Smooth muscle cell of the brain vasculature (primary cell): ENCODE data around the gene SCAMP3.
"Not testable (repeated sequence)": the region's sequence is repeated elsewhere in the genome, so short reads cannot be mapped to it uniquely, and the experiment has no call there.

Experiments
- DNase-seq: peaks from one replicate; pipeline ENCODE4 v3.0.0-alpha.2; 2012; ENCODE audit warnings: low read depth, low spot score

The SCAMP3 gene

GRCh38 chr1:155261852-155262673, at the start of gene SCAMP3:
Gene SCAMP3, minus strand, starts transcription at chr1:155262360. Its CDS starts 209 bp downstream, at chr1:155262151.
- DNase-seq, result peak; percentile 97

- no peak for DNase-seq
Observed at GRCh38 chr1:155309423-155310021, 47.4 kb upstream of the SCAMP3 start.

- peak; percentile 97 for DNase-seq
Observed at GRCh38 chr1:155308493-155309422, 46.6 kb upstream of the SCAMP3 start, which contains the start of gene FDPS. Gene FDPS, plus strand, starts transcription at chr1:155308866. Its CDS starts 924 bp downstream, at chr1:155309790.

DNA sequence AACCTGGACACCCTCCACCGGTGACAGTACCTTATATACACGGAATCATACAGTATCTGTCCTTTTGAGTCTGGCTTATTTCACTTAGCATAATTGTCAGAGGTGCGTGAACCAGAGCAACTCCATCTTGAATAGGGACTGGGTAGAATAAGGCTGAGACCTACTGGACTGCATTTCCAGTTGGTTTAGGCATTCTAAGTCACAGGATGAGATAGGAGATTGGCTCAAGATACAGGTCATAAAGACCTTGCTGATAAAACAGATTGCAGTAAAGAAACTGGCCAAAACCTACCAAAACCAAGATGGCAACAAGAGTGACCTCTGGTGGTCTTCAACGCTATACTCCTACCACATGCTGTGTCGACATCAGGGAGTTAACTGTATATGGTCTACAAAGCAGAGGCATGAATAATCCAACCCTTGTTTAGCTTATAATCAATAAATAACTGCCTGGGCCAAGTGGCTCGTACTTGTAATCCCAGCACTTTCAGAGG, 45.1 kb upstream of the SCAMP3 start:
- DNase-seq, result no peak

- DNase-seq, result no peak
Observed at GRCh38 chr1:155305881-155306391, 43.8 kb upstream of the SCAMP3 start.

- DNase-seq, result no peak
Observed at GRCh38 chr1:155304558-155305063, 42.5 kb upstream of the SCAMP3 start.

DNA sequence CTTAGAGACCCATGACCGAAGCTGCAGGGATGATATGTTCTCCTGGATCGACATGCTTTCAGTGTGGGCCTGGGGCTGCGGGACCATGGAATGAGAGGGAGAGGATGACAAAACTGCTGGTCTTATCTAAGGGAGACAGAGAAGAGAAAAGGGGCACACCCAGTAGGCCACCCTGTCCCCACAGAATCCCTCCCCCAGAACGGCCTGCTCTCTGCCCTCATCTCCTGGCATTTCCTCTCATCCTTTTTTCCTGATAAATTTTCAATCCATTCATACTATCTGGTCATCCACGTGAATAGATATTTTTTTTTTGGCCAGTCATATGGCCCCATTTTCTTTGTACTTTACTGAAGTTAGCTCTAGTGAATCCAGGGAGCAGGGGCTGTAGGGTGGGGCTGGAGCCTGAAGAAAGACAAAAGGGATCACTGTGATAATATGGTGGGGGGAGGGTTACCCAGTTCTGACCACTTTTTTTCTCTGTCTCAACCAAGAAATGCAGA, 39.2 kb upstream of the SCAMP3 start, which contains the start of gene PKLR:
Gene PKLR, minus strand, starts transcription at position 97 of the 500 bp plus-strand sequence. Its CDS starts 43 bp downstream, at position 54.
- no peak for DNase-seq

DNA sequence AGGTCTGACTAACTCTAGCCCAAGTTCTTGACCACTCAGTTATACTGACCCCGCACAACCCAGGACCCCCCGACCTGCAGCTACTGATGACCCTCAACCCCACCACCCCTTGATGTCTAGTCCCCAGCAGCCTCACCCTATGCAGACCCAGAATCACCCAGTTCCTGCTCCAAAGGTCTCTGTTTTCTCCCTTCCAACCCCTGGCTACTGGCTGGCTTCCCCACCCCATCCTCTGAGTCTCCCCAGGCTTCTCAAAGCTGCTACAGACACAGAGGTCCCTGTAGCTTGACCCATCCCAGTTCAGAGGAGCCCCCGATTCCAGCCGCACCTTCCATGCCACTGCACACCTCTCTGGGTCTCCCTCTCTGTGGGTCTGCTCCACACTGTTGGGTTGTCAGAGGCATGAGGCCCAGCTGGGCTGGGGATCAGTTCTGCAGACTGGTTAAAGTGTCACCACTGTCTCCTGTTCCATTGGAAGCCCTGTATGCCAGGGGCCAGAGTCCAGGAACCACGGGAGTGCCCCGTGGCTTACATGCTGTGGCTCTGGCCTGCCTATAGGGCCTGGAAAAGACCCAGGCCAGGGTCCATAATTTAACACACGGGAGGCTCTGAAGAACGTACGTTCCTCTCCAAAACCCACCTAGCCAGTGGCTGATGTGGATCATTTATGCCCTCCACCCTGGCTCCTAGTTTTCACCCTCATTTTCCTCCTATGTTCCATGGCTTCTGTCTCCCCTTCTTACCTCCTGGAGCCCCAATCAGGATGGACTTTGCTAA, 38.6 kb upstream of the SCAMP3 start:
- no peak for DNase-seq

GRCh38 chr1:155300024-155300423, 37.9 kb upstream of the SCAMP3 start:
- no peak for DNase-seq

DNA sequence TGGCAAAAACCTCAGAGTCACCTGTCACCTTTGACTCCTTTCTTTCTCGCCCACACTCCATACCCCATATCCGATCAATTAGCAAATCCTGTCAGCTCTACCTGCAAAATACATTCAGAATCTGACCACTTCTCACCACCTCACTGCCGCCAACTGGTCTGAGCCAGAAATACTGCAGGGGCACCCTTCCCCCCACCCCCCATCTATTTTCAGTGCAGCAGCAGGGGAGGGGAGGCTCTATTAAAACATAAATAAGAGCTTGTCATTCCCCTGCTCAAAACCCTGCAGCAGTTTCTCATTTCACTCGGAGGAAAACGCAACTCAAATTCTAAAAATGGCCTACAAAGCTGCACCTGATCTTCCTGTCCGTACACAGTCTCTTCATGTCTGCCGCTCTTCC, 35.2 kb upstream of the SCAMP3 start:
- no peak for DNase-seq

DNA sequence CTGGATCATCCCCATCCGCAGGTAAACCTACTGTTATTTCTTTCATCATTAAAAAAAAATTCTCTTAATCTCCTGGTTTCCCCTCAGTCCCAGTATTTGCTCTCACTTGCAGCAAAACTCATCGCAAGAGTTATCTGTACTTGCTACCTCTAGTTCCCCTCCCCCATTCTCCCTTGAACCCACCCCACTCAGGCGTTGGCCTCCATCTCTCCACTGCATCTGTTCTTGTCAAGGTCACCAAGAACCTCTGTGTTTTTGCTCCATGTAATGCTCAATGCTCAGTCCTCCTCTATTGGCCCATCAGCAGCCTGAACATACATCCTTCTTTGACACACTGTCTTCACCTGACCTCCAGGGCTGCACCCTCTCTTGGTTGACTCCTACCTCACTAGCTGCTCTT, 34.5 kb upstream of the SCAMP3 start:
- DNase-seq, result no peak

- DNase-seq, result no peak
Observed at GRCh38 chr1:155295942-155296267, 33.7 kb upstream of the SCAMP3 start.

- no peak for DNase-seq
Observed at GRCh38 chr1:155295183-155295941, 33.2 kb upstream of the SCAMP3 start.

DNA sequence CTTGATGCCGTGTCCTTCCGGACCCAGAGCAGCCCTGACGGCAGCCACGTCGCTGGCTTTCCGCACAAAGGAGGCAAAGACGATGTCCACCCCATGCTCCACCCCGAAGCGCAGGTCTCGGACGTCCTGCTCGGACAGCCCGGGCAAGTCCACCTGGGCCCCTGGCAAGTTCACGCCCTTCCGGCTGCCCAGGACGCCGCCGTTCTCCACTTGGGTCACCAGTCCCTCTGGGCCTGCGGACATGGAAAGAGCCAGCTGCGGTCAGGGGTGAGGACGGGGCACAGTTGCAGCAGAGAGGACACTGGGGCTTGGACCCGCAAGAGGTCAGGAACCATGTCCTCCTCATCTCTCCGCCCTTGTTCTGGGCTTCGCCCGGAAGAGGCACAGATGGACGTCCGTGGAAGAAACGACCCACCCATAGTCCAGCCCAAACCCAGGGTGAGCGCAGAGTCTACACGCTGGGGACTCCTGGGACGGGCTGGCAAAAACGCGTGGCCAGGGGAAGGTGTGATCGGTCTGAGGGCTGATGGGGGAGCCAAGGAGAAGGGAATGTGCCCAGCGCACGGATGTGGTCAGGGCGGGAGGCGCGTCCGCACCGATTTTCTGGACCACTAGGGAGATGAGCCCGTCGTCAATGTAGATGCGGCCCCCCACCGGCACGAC, 32.5 kb upstream of the SCAMP3 start:
- no peak for DNase-seq

DNA sequence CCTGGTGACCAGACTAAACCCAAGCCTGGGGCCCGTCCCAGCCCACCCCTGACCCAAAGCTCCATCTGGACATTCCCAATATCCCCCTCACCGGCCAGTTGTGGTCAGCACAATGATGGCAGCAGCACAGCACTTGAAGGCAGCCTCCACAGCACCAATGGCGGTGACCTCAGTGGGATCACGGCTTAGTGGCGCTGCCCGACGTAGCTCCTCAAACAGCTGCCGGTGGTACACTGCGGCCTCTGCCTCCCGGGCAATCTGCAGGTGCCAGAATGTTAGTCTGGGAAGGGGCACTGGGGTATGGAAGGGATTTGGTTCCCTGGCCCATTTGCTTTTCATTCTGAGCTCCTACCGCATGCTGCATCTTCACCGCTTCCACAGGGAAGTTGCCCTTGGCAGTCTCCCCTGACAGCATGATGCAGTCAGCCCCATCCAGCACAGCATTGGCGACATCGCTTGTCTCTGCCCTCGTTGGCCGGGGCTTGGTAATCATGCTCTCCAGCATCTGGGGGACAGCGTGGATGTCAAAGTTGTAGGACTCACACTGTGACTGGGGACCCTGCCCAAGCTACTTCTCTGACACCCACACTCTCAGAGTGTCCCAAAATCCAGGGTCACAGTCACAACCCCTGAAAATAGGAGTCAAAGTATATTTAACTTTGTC, 31.1 kb upstream of the SCAMP3 start:
- DNase-seq, result no peak

GRCh38 chr1:155291006-155291405, 28.8 kb upstream of the SCAMP3 start:
- DNase-seq, result not testable (repeated sequence)

DNA sequence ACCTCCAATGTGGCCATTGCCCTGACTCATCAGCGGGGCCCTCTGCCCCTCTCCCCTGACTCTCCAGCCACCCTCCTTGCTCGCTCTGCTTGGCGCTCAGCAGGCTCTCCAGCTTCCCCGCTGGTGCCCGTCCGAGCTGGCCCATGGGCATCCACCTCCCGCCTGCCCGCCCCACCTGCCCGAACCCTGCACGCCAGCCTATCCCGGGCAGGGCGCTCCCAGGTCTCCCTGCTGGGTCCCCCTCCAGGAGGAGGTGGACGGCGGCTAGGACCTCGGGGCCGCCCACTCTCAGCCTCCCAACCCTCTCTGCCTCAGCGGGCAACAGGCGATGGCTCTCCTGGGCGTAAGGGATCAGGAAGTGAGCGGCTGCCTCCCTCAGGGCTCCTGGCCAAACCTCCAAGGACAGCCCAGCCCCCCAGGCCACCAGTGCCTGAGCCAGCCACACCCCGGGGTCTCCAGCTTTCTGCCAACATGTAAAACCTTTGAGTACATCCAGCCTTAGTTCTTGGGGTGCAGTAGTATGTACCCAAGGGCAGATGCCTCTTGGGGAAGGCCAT, 25.9 kb upstream of the SCAMP3 start:
- DNase-seq, result no peak

DNA sequence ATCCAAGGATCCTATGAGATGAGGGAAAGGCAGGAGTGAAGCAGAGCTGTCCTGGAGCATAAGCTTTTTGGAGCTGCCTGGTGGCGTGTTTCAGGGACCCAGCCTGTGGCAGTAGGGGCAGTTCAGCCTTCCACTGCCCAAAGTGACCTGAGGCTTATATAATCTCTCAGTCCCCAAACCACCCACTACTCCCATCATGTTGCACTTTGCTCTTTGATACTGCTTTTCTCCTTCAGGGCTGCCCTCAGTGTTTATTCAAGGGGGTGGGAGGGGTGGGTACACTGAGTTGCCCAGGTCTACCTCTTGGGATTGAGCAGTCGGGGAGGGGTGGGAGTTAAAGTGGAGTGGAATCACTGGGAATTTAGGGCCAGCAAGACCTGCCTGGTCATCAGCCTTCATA, 24.4 kb upstream of the SCAMP3 start:
- DNase-seq, result no peak
